ENCODE results near the gene NOL3. TPM values are rescaled to one million over a fixed set of nuclear protein-coding genes. Genes with fewer than 3 reads are reported as not detected.

The NOL3 gene
- total and polyA plus RNA-seq, 4 donors, result 25.3 to 51.9 (median 41.2) TPM

GRCh38 chr16:67174706-67175231 is 4.4 kb downstream of the NOL3 start:
- WGBS, 2 donors, result 34 to 54% methylated on average over 31 of the region's 31 CpGs
- H3K4me1 ChIP-seq (ENCODE audit: control insufficient read depth in 5 of 5, insufficient read depth in 5 of 5, low read length in 5 of 5), result peaks cover 0 to 63% (median 22%) of the 10 kb centered on the region in 5 donors
- DNase-seq, result no peak
- peak overlapping the region; percentile 82 to 89 for H3K27ac ChIP-seq (ENCODE audit: low read depth in 1 of 2, low read length in 1 of 2)
- H3K4me3 ChIP-seq, result no peak overlapping the region
- H3K9me3 ChIP-seq (ENCODE audit: control insufficient read depth in 4 of 4, insufficient read depth in 3 of 4, low read length in 3 of 4), result no peaks in the 10 kb centered on the region
- peaks cover 0 to 18% (median 13%) of the 10 kb centered on the region in 3 donors for H3K27me3 ChIP-seq (ENCODE audit: control insufficient read depth in 3 of 3, insufficient read depth in 3 of 3, low read length in 2 of 3)
- no peak overlapping the region for H3K9ac ChIP-seq (ENCODE audit: insufficient read depth in 1 of 2, low read length in 2 of 2)
- TF ChIP-seq CTCF (IDR thresholded peaks at IDR 0.05; ENCODE audit: control extremely low read depth, extremely low read depth), result no peak
- peaks cover 0 to 1% (median 0%) of the 10 kb centered on the region in 4 donors for H3K36me3 ChIP-seq (ENCODE audit: control insufficient read depth in 4 of 4, insufficient read depth in 4 of 4, low read length in 4 of 4)
- ATAC-seq (ENCODE audit: insufficient read depth, low FRiP score), result no peak

GRCh38 chr16:67176662-67177061 is 6.3 kb downstream of the NOL3 start:
- no peak for TF ChIP-seq CTCF (IDR thresholded peaks at IDR 0.05; ENCODE audit: control extremely low read depth, extremely low read depth)

GRCh38 chr16:67177743-67178699 is 7.7 kb downstream of the NOL3 start:
- ATAC-seq (ENCODE audit: insufficient read depth, low FRiP score) (peak; percentile 60), DNase-seq (peak; percentile 72 to 85 (median 82))
- WGBS, 2 donors, result 5 to 8% methylated on average over 59 to 73 of the region's 73 CpGs
- TF ChIP-seq CTCF (IDR thresholded peaks at IDR 0.05; ENCODE audit: control extremely low read depth, extremely low read depth), result no peak
- Histone ChIP-seq H3K27ac (ENCODE audit: low read depth in 1 of 2, low read length in 1 of 2) (peak overlapping the region in 1 of 2 donors; percentile 77), H3K9ac (ENCODE audit: insufficient read depth in 1 of 2, low read length in 2 of 2) (no peak overlapping the region), H3K9me3 (ENCODE audit: control insufficient read depth in 4 of 4, insufficient read depth in 3 of 4, low read length in 3 of 4) (no peaks in the 10 kb centered on the region), H3K4me1 (ENCODE audit: control insufficient read depth in 5 of 5, insufficient read depth in 5 of 5, low read length in 5 of 5) (peaks cover 0 to 59% (median 22%) of the 10 kb centered on the region in 5 donors), H3K4me3 (peak overlapping the region; percentile 10), H3K27me3 (ENCODE audit: control insufficient read depth in 3 of 3, insufficient read depth in 3 of 3, low read length in 2 of 3) (peaks cover 0 to 8% (median 8%) of the 10 kb centered on the region in 3 donors), H3K36me3 (ENCODE audit: control insufficient read depth in 4 of 4, insufficient read depth in 4 of 4, low read length in 4 of 4) (peaks cover 0 to 1% (median 0%) of the 10 kb centered on the region in 4 donors)

More at GRCh38 chr16:67176662-67177061, 6.3 kb downstream of the NOL3 start:
- peak; percentile 67 to 73 (median 70) for DNase-seq
- H3K27me3 ChIP-seq (ENCODE audit: control insufficient read depth in 3 of 3, insufficient read depth in 3 of 3, low read length in 2 of 3), result peaks cover 0 to 16% (median 13%) of the 10 kb centered on the region in 3 donors
- no peak overlapping the region for H3K9ac ChIP-seq (ENCODE audit: insufficient read depth in 1 of 2, low read length in 2 of 2)
- H3K9me3 ChIP-seq (ENCODE audit: control insufficient read depth in 4 of 4, insufficient read depth in 3 of 4, low read length in 3 of 4), result no peaks in the 10 kb centered on the region
- no peak overlapping the region for H3K27ac ChIP-seq (ENCODE audit: low read depth in 1 of 2, low read length in 1 of 2)
- peaks cover 0 to 52% (median 22%) of the 10 kb centered on the region in 5 donors for H3K4me1 ChIP-seq (ENCODE audit: control insufficient read depth in 5 of 5, insufficient read depth in 5 of 5, low read length in 5 of 5)
- WGBS, 2 donors, result 83 to 87% methylated on average over 12 of the region's 12 CpGs
- ATAC-seq (ENCODE audit: insufficient read depth, low FRiP score), result no peak
- H3K4me3 ChIP-seq, result no peak overlapping the region
- H3K36me3 ChIP-seq (ENCODE audit: control insufficient read depth in 4 of 4, insufficient read depth in 4 of 4, low read length in 4 of 4), result peaks cover 0 to 1% (median 0%) of the 10 kb centered on the region in 4 donors

All from lung (tissue), 12 donors.